Measurements from ENCODE around the gene CAPZB.

DNA sequence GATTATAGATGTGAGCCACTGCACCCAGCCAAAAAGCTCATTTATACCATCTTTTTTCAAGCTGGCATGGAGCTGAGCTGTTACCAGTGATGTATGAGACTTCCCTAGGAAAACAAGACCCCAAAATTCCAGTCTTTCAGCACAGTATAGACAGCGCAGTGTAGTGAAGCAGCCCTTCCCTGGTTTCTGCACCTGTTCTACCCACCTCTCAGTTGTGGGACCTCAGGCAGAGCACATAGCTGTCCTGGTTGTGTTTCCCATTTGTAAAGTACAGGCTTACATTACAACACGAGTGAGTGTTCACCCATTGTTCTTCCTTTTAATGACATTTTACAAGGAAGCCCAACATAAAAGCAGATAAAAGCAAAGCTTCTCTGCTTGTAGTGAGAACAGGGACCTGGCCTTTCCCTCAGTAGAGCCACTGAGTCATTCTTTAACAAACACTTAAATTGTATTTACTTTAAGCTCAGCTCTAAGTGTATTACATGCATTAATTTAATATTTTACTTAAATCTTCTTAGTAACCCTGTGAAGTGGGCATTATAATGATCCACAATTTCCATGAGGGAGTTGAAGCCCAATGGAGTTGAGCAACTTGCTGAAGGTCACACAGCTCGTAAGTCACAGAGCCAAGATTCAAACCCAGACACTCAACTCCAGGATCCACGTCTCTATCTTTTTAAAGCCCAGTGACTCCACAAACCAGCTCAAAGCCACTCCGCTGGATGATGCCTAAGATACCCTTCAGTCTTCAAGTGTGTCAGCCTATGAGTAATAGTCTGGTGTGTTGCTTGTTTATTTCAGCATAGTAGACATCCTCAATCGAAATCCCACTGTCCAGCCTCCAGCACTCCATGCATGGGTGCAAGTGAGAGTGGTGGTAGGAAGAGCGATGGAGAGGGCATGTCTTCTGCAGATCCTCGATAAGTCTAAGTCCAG lies 40.5 kb upstream of the CAPZB start:
- TF ChIP-seq EZH2 (optimal IDR thresholded peaks at IDR 0.05; ENCODE audit: low read depth, low read length) (no peak), EZH2phosphoT487 (IDR thresholded peaks at IDR 0.05; ENCODE audit: low read length) (no peak)
- TF ChIP-seq, protein P1, sequence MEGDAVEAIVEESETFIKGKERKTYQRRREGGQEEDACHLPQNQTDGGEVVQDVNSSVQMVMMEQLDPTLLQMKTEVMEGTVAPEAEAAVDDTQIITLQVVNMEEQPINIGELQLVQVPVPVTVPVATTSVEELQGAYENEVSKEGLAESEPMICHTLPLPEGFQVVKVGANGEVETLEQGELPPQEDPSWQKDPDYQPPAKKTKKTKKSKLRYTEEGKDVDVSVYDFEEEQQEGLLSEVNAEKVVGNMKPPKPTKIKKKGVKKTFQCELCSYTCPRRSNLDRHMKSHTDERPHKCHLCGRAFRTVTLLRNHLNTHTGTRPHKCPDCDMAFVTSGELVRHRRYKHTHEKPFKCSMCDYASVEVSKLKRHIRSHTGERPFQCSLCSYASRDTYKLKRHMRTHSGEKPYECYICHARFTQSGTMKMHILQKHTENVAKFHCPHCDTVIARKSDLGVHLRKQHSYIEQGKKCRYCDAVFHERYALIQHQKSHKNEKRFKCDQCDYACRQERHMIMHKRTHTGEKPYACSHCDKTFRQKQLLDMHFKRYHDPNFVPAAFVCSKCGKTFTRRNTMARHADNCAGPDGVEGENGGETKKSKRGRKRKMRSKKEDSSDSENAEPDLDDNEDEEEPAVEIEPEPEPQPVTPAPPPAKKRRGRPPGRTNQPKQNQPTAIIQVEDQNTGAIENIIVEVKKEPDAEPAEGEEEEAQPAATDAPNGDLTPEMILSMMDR (IDR thresholded peaks at IDR 0.05; ENCODE audit: low read length), result no peak
